Ovary (tissue), 10 donors: ENCODE results near the gene FAM149B1. TPM values are rescaled to one million over a fixed set of nuclear protein-coding genes. Genes with fewer than 3 reads are reported as not detected.

Source experiments
- DNase-seq, 5 donors: peaks; one replicate each; pipeline ENCODE4 v3.0.0-alpha.2; 2019 to 2020
- H3K27ac ChIP-seq, 2 donors: fragments of 200-600 bp; one replicate each; pipeline versions ENCODE4 v1.5.1 to v1.8.0; 2019 to 2022
- H3K27me3 ChIP-seq: fragments of 200-600 bp; one replicate; pipeline ENCODE4 v1.8.0; 2022
- H3K36me3 ChIP-seq: fragments of 200-600 bp; sonication (generic); one replicate; pipeline ENCODE4 v1.5.1; 2019
- H3K4me1 ChIP-seq: one replicate; pipeline ENCODE4 v1.8.1; 2013; ENCODE audit warnings: mild to moderate bottlenecking, moderate library complexity; ENCODE audit not compliant: insufficient read depth
- H3K4me3 ChIP-seq: fragments of 200-600 bp; sonication (generic); one replicate; pipeline ENCODE4 v1.5.1; 2017
- H3K9me3 ChIP-seq, 2 donors: fragments of 200-600 bp in 1 of 2; sonication (generic) in 1 of 2; one replicate each; pipeline versions ENCODE4 v1.5.1 to v1.8.1; 2013 to 2019; ENCODE audit warnings: mild to moderate bottlenecking in 1 of 2, moderate library complexity in 1 of 2
- EP300 ChIP-seq: sonication (generic); formaldehyde crosslinking; IDR thresholded peaks from one replicate; pipeline ENCODE4 v1.6.1; 2017; ENCODE audit warnings: antibody characterized with exemption
- POLR2A ChIP-seq: fragments of 450-650 bp; IDR thresholded peaks from one replicate; pipeline ENCODE4 v1.6.1; 2017; ENCODE audit warnings: antibody characterized with exemption, mild to moderate bottlenecking, moderate library complexity
- WGBS, 3 donors: extraction: QIAGEN DNeasy Blood & Tissue Kit in 1 of 3; methylation state at CpG; one replicate each; pipeline versions ENCODE4 v1.1.5 to v1.1.7; 2013 to 2017; 5-methylcytosine and 5-hydroxymethylcytosine counted together
- intact Hi-C, 4 donors: fragments of 100-400 bp; cut with DNase I; formaldehyde crosslinking; loops; one replicate each; pipeline versions ENCODE4 v1.11.0 to v1.15.1; 2022 to 2023
- long read RNA-seq, 3 donors: library from polyadenylated mRNA in 2 of 3; unstranded in 2 of 3; transcript quantifications; one replicate each; pipeline ENCODE4 v2.0.0 and lab custom pipeline, GENCODE V29; 2021 to 2026
- polyA plus RNA-seq, 2 donors: library from polyadenylated mRNA; stranded (reverse); fragments of 200-250 nt in 1 of 2; fragments of 350-450 nt in 1 of 2; fragmentation: Illumina TruSeq in 1 of 2; extraction: RNeasy Lipid Tissue Mini Kit (QIAGEN cat#74804) in 1 of 2; gene quantifications; one replicate each; pipeline ENCODE4 v1.2.3, GENCODE V29; 2013 to 2014
- total RNA-seq, 7 donors: library from RNA; depleted of rRNA in 2 of 7; stranded (reverse); fragments of >200 nt in 2 of 7; fragmentation: NEBNext Ultra II Directional in 3 of 7; extraction: Animal tissue kit (Norgen Biotek cat#: 25700) in 3 of 7; gene quantifications; one replicate each; pipeline versions ENCODE4 v1.1.0 to v1.2.4, GENCODE V29; 2016 to 2023
- TF ChIP-seq, protein P1 (sequence below), 3 donors: fragments of 450-650 bp in 2 of 3; fragments of 200-600 bp in 1 of 3; IDR thresholded peaks; one replicate each; pipeline versions ENCODE4 v1.5.1 to v1.8.0; 2016 to 2022; ENCODE audit warnings: antibody characterized with exemption in 3 of 3, mild to moderate bottlenecking in 1 of 3
- donor health status: DM: no; HTN: no; CAD: no; lungs with moderate emphysema.
- donor health status: DM: no; HTN: no; CAD: no.
- donor health status: Bipolar disorder and iron deficiency.
- donor health status: DM: yes; HTN: yes; CAD: no.
- donor health status: DM: no; HTN: no; CAD: no.
- donor health status: DM: yes; HTN: yes; CAD: no.

Gene FAM149B1
- total RNA-seq, result 10 to 100 TPM; 11.7 to 27.8 (median 23.2) TPM
- 10 to 100 TPM; 14.4 to 34.8 TPM for polyA plus RNA-seq
- long read RNA-seq, donor 1, partial matches to known transcripts, result 2 of 4 reads
- long read RNA-seq, donor 1, other reads (novel, unspliced or antisense), result 1 of 4 reads
- long read RNA-seq, donor 2, partial matches to known transcripts, result 322 of 396 reads
- long read RNA-seq, donor 2, other reads (novel, unspliced or antisense), result 71 of 396 reads
- long read RNA-seq, donor 3, partial matches to known transcripts, result 2 of 6 reads
- long read RNA-seq, donor 3, other reads (novel, unspliced or antisense), result 4 of 6 reads

DNA sequence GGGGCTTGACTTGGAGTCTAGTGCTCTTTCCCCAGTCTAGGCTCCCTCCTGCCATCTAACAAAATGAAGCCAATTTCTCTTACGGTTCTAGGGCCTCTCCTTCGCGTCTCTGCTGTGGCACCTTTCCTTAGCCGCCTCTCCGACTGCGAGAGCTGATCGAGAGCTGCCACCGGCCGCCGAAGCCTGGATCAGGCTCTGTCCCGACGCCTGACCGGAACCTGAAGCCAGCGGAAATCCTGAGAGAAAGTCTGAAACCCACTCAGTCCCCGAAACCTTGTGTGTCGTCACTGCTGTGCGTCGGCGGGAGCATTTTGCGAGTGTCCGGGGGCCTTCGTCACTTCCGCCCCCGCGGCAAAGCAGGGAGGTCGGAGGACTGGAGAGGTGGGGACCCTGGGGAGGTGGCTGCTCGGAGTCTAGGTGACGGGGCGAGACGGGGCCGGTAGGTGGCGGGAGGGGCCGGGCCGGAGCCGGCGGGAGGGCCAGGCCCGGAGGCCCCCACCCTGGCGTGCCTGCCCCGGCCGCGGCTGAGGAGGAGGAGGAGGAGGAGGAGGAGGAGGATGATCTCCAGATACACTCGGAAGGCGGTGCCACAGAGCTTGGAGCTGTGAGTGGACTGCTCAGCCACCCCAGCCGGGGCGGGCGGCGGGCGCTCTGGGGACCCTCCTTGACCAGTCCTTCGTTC is at the start of gene FAM149B1, which contains the start of gene ECD:
Gene FAM149B1 (plus strand): TSS at position 337 of the 682 bp plus-strand sequence. CDS start 221 bp downstream, at position 558.
Gene ECD (minus strand): TSS at position 226 of the 682 bp plus-strand sequence. CDS start 4,071 bp downstream, outside the sequence.
- H3K4me1 ChIP-seq, result peaks cover 1% of the 10 kb centered on the region
- H3K27me3 ChIP-seq, result no peaks in the 10 kb centered on the region
- H3K4me3 ChIP-seq, result peak within 1 kb of the TSS; percentile 82
- H3K27ac ChIP-seq, result peak within 1 kb of the TSS; percentile 89 to 90
- no peaks in the 10 kb centered on the region for H3K36me3 ChIP-seq
- DNase-seq, result peak; percentile 94 to 96 (median 94)
- intact Hi-C loops, result no loop called here
- H3K9me3 ChIP-seq, result no peaks in the 10 kb centered on the region
- 0 to 1% (median 0%) methylated on average over 49 of the region's 49 CpGs for WGBS, 3 donors
- TF ChIP-seq EP300 (no peak), POLR2A (peak; percentile 96)
- TF ChIP-seq, protein P1, sequence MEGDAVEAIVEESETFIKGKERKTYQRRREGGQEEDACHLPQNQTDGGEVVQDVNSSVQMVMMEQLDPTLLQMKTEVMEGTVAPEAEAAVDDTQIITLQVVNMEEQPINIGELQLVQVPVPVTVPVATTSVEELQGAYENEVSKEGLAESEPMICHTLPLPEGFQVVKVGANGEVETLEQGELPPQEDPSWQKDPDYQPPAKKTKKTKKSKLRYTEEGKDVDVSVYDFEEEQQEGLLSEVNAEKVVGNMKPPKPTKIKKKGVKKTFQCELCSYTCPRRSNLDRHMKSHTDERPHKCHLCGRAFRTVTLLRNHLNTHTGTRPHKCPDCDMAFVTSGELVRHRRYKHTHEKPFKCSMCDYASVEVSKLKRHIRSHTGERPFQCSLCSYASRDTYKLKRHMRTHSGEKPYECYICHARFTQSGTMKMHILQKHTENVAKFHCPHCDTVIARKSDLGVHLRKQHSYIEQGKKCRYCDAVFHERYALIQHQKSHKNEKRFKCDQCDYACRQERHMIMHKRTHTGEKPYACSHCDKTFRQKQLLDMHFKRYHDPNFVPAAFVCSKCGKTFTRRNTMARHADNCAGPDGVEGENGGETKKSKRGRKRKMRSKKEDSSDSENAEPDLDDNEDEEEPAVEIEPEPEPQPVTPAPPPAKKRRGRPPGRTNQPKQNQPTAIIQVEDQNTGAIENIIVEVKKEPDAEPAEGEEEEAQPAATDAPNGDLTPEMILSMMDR (IDR thresholded peaks at IDR 0.05), result peak in 2 of 3 donors; percentile 47 to 53

DNA sequence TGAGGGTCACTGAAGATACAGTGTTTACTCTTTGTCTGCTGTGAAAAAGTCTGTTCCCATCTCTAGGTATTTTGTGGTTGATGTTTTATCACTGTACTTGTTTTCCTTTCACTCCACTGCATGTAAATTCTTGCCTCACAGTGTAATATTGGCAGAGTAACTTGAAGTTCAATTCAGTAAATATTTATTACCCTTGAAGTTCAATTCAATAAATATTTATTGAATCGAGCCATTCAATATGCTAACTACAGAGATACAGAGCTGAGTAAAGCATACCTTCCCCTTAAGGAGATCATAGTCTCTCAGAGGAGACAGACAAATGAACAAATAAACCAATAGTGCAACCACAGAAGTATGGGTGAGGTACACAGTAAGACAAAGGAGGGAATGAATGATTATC is 48.5 kb upstream of the FAM149B1 start:
- Histone ChIP-seq H3K36me3 (no peaks in the 10 kb centered on the region), H3K27me3 (no peaks in the 10 kb centered on the region), H3K9me3 (no peaks in the 10 kb centered on the region), H3K4me1 (no peaks in the 10 kb centered on the region), H3K27ac (no peak overlapping the region), H3K4me3 (no peak overlapping the region)
- intact Hi-C loops, result no loop called here
- WGBS, 3 donors, result 49 to 87% (median 72%) methylated on average over 1 of the region's 1 CpG
- DNase-seq, result no peak
- TF ChIP-seq POLR2A, result no peak
- TF ChIP-seq, protein P1 (IDR thresholded peaks at IDR 0.05), result no peak
- no peak for TF ChIP-seq EP300

DNA sequence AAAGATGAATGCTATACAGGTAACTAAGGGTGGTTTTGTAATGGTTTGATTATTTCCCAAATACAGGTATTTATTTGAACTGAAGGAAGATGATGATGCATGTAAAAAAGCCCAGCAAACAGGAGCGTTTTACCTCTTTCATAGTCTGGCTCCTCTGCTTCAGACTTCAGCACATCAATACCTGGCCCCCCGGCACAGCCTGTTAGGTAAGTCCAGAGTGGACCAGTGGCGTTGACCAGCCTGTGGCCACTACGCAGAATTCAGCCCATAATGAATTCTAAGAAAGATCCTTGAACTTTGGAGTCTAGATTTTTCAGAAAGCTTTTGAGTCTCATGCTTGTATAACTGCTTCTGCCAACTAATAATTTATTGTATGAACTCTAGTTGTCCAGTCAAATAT is 48.0 kb upstream of the FAM149B1 start:
- intact Hi-C loops, result no loop called here
- WGBS, 3 donors, result 94% methylated on average over 4 of the region's 4 CpGs
- Histone ChIP-seq H3K27me3 (no peaks in the 10 kb centered on the region), H3K4me1 (no peaks in the 10 kb centered on the region), H3K27ac (no peak overlapping the region), H3K9me3 (no peaks in the 10 kb centered on the region), H3K36me3 (no peaks in the 10 kb centered on the region), H3K4me3 (no peak overlapping the region)
- no peak for DNase-seq
- TF ChIP-seq, protein P1 (IDR thresholded peaks at IDR 0.05), result no peak
- no peak for TF ChIP-seq EP300
- TF ChIP-seq POLR2A, result no peak

DNA sequence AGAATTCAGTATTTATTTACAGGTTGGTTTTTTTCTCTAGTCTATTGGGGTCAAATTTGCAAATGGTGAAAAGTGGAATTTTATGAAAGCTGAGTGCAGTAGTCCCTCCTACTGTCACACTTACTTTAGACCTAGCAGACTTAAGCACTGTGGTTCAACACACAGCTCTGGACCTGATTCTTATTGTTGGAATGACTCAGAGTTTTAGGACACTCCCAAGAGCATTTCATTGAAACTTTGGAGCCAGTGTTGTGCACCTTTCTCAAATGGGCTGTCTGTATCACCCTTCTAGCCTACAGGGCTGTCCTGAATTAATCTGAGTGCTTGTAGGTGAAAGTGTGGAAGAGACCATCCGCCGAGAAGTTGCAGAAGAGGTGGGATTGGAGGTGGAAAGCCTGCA is 41.6 kb upstream of the FAM149B1 start:
- DNase-seq, result no peak
- H3K9me3 ChIP-seq, result no peaks in the 10 kb centered on the region
- TF ChIP-seq EP300, result no peak
- TF ChIP-seq, protein P1 (IDR thresholded peaks at IDR 0.05), result no peak
- no peak for TF ChIP-seq POLR2A
- H3K4me3 ChIP-seq, result no peak overlapping the region
- no peaks in the 10 kb centered on the region for H3K36me3 ChIP-seq
- no peak overlapping the region for H3K27ac ChIP-seq
- intact Hi-C loops, result no loop called here
- no peaks in the 10 kb centered on the region for H3K27me3 ChIP-seq
- 94 to 100% (median 96%) methylated on average over 2 of the region's 2 CpGs for WGBS, 3 donors
- no peaks in the 10 kb centered on the region for H3K4me1 ChIP-seq
